Measurements from ENCODE around the gene THSD4.

DNA sequence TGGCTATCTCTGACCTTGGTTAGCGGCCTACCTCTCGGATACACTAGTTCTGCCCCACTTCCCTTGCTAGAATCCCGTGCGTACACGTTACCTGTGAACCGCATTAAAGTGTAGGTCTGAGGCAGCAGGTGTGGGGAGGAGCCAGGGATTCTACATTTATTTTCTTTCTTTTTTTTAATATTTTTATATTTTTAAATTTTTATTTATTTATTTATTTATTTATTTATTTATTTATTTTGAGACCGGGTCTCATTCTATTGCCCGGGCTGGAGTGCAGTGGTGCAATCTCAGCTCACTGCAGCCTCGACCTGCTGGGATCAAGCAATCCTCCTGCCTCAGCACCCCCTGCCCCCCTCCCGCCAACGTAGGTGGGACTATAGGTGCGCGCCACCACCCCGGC lies 634.2 kb downstream of the THSD4 start:
- no peak for TF ChIP-seq CTCF (IDR thresholded peaks at IDR 0.05)
- TF ChIP-seq POLR2A (IDR thresholded peaks at IDR 0.05), result no peak
- no peak for TF ChIP-seq EP300 (IDR thresholded peaks at IDR 0.05)
- TF ChIP-seq POLR2AphosphoS5 (IDR thresholded peaks at IDR 0.05), result no peak

Measured in suprapubic skin (tissue), 4 donors.